WTC11 (cell line): ENCODE measurements around the gene CLK1.

ENCODE experiments used
- NFATC4 ChIP-seq: fragments of 250-450 bp; sonication (Bioruptor Pico); IDR thresholded peaks from 2 replicates; pipeline ENCODE4 v1.9.0; 2021; ENCODE audit warnings: mild to moderate bottlenecking
- NR3C1 ChIP-seq: sonication (generic); formaldehyde crosslinking; conservative IDR thresholded peaks from 2 replicates; pipeline ENCODE4 v1.8.1; 2023; ENCODE audit warnings: low read depth, mild to moderate bottlenecking, missing genetic modification reagents
- SMAD3 ChIP-seq: sonication (generic); formaldehyde crosslinking; IDR thresholded peaks from 2 replicates; pipeline ENCODE4 v1.8.0; 2022; ENCODE audit warnings: missing genetic modification reagents, mild to moderate bottlenecking, borderline replicate concordance
- ZNF232 ChIP-seq: sonication (generic); formaldehyde crosslinking; IDR thresholded peaks from 2 replicates; pipeline ENCODE4 v1.8.0; 2022; ENCODE audit warnings: mild to moderate bottlenecking, missing genetic modification reagents
- ZNF317 ChIP-seq: sonication (generic); formaldehyde crosslinking; IDR thresholded peaks from 2 replicates; pipeline ENCODE4 v1.8.1; 2023; ENCODE audit warnings: low read depth, mild to moderate bottlenecking, moderate library complexity, missing genetic modification reagents, borderline replicate concordance
- ZNF671 ChIP-seq: fragments of 250-450 bp; sonication (Bioruptor Pico); IDR thresholded peaks from 2 replicates; pipeline ENCODE4 v1.8.0; 2021; ENCODE audit warnings: mild to moderate bottlenecking
- TF ChIP-seq, protein P1 (sequence below): fragments of 200-600 bp; IDR thresholded peaks from 2 replicates; pipeline ENCODE4 v1.8.0; 2022; ENCODE audit warnings: antibody characterized with exemption
- TF ChIP-seq, protein P2 (sequence below): sonication (generic); formaldehyde crosslinking; IDR thresholded peaks from 2 replicates; pipeline ENCODE4 v1.8.0; 2022; ENCODE audit warnings: mild to moderate bottlenecking, missing genetic modification reagents
- TF ChIP-seq, protein P3 (sequence below): fragments of 250-450 bp; sonication (Bioruptor Pico); IDR thresholded peaks from 2 replicates; pipeline ENCODE4 v1.9.0; 2021; ENCODE audit warnings: moderate library complexity, mild to moderate bottlenecking, inconsistent platforms, borderline replicate concordance
- TF ChIP-seq, protein P4 (sequence below): sonication (generic); formaldehyde crosslinking; IDR thresholded peaks from 2 replicates; pipeline ENCODE4 v1.8.1; 2023; ENCODE audit warnings: mild to moderate bottlenecking, missing genetic modification reagents, moderate library complexity
- TF ChIP-seq, protein P5 (sequence below): sonication (generic); formaldehyde crosslinking; IDR thresholded peaks from 2 replicates; pipeline ENCODE4 v1.8.0; 2022; ENCODE audit warnings: mild to moderate bottlenecking, missing genetic modification reagents
- TF ChIP-seq, protein P6 (sequence below): sonication (generic); formaldehyde crosslinking; IDR thresholded peaks from 2 replicates; pipeline ENCODE4 v1.8.1; 2022; ENCODE audit warnings: low read depth, missing genetic modification reagents, borderline replicate concordance
- TF ChIP-seq, protein P7 (sequence below): sonication (generic); formaldehyde crosslinking; IDR thresholded peaks from 2 replicates; pipeline ENCODE4 v1.8.1; 2022; ENCODE audit warnings: missing genetic modification reagents, borderline replicate concordance

DNA sequence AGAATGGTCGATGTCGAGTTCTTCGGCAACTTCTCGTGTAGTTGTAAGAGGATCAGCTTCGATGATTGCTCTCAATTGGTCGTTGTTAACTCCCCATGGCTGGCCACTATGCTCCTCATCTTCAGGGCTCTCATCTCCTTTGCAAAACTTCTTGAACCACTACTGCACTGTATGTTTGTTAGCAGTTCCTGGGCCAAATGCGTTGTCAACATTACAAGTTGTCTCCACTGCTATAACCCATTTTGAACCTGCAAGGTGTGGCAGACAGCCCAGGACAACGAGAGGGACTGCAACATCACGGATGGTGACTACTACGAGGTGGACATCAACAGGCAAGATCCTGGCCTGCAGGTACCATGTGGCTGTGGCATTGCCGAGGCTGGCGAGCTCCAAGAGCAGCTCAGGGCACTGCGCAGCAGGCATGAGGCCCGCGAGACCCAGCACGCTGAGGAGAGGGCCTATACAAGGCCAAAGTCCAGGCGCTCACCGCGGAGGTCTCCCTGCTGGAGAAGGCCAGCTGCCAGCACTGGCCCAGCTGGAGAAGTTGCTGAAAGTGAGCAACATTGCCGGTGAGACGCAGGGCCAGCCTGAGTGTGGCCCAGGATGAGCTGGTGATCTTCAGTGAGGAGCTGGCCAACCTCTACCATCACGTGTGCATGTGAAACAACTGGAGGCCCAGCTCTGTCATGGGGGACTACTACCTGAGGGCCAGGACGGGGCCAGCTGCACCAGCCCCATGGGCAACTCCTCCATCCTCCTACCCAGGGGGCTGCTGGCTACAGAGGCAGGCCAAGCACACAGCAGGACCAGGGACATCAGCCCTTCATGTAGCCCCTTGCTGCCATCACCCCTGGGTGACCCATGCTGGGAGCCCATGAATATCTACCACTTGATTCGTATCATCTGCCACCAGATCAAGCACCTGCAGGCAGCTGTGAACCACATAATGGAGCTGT is 20.2 kb downstream of the CLK1 start:
- TF ChIP-seq, protein P1, sequence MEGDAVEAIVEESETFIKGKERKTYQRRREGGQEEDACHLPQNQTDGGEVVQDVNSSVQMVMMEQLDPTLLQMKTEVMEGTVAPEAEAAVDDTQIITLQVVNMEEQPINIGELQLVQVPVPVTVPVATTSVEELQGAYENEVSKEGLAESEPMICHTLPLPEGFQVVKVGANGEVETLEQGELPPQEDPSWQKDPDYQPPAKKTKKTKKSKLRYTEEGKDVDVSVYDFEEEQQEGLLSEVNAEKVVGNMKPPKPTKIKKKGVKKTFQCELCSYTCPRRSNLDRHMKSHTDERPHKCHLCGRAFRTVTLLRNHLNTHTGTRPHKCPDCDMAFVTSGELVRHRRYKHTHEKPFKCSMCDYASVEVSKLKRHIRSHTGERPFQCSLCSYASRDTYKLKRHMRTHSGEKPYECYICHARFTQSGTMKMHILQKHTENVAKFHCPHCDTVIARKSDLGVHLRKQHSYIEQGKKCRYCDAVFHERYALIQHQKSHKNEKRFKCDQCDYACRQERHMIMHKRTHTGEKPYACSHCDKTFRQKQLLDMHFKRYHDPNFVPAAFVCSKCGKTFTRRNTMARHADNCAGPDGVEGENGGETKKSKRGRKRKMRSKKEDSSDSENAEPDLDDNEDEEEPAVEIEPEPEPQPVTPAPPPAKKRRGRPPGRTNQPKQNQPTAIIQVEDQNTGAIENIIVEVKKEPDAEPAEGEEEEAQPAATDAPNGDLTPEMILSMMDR = no peak
- TF ChIP-seq, protein P2, sequence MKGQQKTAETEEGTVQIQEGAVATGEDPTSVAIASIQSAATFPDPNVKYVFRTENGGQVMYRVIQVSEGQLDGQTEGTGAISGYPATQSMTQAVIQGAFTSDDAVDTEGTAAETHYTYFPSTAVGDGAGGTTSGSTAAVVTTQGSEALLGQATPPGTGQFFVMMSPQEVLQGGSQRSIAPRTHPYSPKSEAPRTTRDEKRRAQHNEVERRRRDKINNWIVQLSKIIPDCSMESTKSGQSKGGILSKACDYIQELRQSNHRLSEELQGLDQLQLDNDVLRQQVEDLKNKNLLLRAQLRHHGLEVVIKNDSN (CRISPR knock-in tag) = no peak
- no peak for TF ChIP-seq ZNF317 (CRISPR knock-in tag)
- no peak for TF ChIP-seq ZNF232 (CRISPR knock-in tag)
- TF ChIP-seq, protein P3, sequence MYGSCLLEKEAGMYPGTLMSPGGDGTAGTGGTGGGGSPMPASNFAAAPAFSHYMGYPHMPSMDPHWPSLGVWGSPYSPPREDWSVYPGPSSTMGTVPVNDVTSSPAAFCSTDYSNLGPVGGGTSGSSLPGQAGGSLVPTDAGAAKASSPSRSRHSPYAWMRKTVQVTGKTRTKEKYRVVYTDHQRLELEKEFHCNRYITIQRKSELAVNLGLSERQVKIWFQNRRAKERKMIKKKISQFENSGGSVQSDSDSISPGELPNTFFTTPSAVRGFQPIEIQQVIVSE = no peak
- TF ChIP-seq, protein P4, sequence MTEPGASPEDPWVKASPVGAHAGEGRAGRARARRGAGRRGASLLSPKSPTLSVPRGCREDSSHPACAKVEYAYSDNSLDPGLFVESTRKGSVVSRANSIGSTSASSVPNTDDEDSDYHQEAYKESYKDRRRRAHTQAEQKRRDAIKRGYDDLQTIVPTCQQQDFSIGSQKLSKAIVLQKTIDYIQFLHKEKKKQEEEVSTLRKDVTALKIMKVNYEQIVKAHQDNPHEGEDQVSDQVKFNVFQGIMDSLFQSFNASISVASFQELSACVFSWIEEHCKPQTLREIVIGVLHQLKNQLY (CRISPR knock-in tag) = no peak
- TF ChIP-seq ZNF671 (CRISPR knock-in tag) = no peak
- TF ChIP-seq, protein P5, sequence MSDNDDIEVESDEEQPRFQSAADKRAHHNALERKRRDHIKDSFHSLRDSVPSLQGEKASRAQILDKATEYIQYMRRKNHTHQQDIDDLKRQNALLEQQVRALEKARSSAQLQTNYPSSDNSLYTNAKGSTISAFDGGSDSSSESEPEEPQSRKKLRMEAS (CRISPR knock-in tag) = no peak
- TF ChIP-seq, protein P6, sequence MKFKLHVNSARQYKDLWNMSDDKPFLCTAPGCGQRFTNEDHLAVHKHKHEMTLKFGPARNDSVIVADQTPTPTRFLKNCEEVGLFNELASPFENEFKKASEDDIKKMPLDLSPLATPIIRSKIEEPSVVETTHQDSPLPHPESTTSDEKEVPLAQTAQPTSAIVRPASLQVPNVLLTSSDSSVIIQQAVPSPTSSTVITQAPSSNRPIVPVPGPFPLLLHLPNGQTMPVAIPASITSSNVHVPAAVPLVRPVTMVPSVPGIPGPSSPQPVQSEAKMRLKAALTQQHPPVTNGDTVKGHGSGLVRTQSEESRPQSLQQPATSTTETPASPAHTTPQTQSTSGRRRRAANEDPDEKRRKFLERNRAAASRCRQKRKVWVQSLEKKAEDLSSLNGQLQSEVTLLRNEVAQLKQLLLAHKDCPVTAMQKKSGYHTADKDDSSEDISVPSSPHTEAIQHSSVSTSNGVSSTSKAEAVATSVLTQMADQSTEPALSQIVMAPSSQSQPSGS (CRISPR knock-in tag) = no peak
- TF ChIP-seq NFATC4 (CRISPR knock-in tag) = no peak
- TF ChIP-seq, protein P7, sequence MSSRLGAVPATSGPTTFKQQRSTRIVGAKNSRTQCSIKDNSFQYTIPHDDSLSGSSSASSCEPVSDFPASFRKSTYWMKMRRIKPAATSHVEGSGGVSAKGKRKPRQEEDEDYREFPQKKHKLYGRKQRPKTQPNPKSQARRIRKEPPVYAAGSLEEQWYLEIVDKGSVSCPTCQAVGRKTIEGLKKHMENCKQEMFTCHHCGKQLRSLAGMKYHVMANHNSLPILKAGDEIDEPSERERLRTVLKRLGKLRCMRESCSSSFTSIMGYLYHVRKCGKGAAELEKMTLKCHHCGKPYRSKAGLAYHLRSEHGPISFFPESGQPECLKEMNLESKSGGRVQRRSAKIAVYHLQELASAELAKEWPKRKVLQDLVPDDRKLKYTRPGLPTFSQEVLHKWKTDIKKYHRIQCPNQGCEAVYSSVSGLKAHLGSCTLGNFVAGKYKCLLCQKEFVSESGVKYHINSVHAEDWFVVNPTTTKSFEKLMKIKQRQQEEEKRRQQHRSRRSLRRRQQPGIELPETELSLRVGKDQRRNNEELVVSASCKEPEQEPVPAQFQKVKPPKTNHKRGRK (CRISPR knock-in tag) = no peak
- no peak for TF ChIP-seq SMAD3 (CRISPR knock-in tag)
- no peak for TF ChIP-seq NR3C1
